Esophagus (tissue), 2 donors: ENCODE results near the gene SLC30A1. TPM values are rescaled to one million over a fixed set of nuclear protein-coding genes. Genes with fewer than 3 reads are reported as not detected.

Experiments used
- H3K27ac ChIP-seq, 2 donors: one replicate each; pipeline ENCODE4 v1.5.1; 2013; ENCODE audit warnings: low read depth in 2 of 2, mild to moderate bottlenecking in 2 of 2, inconsistent platforms in 1 of 2, low read length in 1 of 2, moderate library complexity in 1 of 2
- H3K27me3 ChIP-seq, 2 donors: one replicate each; pipeline ENCODE4 v1.6.1; 2013; ENCODE audit warnings: low read length in 2 of 2, control low read depth in 1 of 2, mild to moderate bottlenecking in 1 of 2; ENCODE audit not compliant: insufficient read depth in 2 of 2, control insufficient read depth in 1 of 2
- H3K36me3 ChIP-seq, 2 donors: one replicate each; pipeline ENCODE4 v1.6.1; 2013; ENCODE audit warnings: low read length in 1 of 2; ENCODE audit not compliant: control insufficient read depth in 2 of 2, insufficient read depth in 2 of 2
- H3K4me1 ChIP-seq, 2 donors: one replicate each; pipeline ENCODE4 v1.6.1; 2013; ENCODE audit warnings: low read length in 1 of 2; ENCODE audit not compliant: control insufficient read depth in 2 of 2, insufficient read depth in 2 of 2
- H3K4me3 ChIP-seq, 2 donors: one replicate each; pipeline ENCODE4 v1.5.1; 2013; ENCODE audit warnings: low read length in 2 of 2, mild to moderate bottlenecking in 2 of 2, low read depth in 1 of 2, moderate library complexity in 1 of 2
- H3K9me3 ChIP-seq, 2 donors: one replicate each; pipeline ENCODE4 v1.6.1; 2013; ENCODE audit warnings: mild to moderate bottlenecking in 2 of 2, low read depth in 1 of 2, low read length in 1 of 2, moderate library complexity in 1 of 2; ENCODE audit not compliant: control insufficient read depth in 2 of 2, insufficient read depth in 1 of 2
- WGBS, 2 donors: extraction: QIAGEN DNeasy Blood & Tissue Kit; methylation state at CpG; one replicate each; pipeline ENCODE4 v1.1.7; 2013; 5-methylcytosine and 5-hydroxymethylcytosine counted together
- polyA plus RNA-seq, 2 donors: library from polyadenylated mRNA; stranded (reverse); fragments of 200-250 nt; gene quantifications; one replicate each; pipeline ENCODE4 v1.2.3, GENCODE V29; 2013
- donor health status: healthy with polysubstance abuse.
- donor health status: Bipolar disorder and iron deficiency.

The SLC30A1 gene
- polyA plus RNA-seq, 2 donors = 2.6 to 3.5 TPM

DNA sequence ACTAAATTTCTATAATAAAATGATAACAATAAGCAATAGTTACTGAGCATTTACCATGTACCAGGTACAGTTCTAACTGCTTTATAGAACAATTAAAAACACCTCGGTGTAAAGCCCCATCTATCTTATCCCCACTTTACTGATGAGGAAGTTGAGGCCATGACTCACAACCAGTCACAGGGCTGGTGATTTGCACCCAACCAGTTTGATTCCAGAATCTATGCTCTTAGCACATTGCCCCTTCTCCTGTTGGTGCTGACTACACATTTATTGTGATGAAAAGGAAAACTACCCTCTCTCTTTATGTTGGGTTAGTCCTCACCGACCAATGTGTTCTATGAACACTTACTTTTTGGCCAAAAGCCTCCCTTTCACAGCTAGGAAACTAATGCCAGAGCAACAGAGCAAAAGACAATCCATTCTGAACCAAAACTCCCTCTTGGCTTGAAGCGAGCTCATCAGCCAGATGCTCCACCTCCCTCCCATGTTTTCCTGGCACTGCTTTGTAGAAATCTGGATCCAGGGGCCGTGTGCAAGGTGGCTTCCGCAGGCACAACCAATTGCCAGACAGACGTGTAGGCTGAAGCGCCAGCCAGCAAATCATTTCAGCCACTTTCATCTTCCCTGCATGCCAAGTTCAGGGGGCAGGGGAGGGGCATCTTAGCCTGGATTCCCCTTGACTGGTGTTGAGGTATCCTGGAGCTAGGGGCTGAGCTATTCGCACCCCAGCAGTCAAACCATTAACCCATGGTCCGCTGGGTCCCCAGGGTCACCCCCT, 32.0 kb upstream of the SLC30A1 start:
- no peak overlapping the region for H3K4me3 ChIP-seq
- H3K9me3 ChIP-seq = no peaks in the 10 kb centered on the region
- H3K27ac ChIP-seq = peak overlapping the region in 1 of 2 donors; percentile 36
- no peaks in the 10 kb centered on the region for H3K27me3 ChIP-seq
- H3K4me1 ChIP-seq = peaks cover 3 to 5% of the 10 kb centered on the region in 2 donors
- no peaks in the 10 kb centered on the region for H3K36me3 ChIP-seq
- 28 to 39% methylated on average over 9 of the region's 9 CpGs for WGBS, 2 donors

DNA sequence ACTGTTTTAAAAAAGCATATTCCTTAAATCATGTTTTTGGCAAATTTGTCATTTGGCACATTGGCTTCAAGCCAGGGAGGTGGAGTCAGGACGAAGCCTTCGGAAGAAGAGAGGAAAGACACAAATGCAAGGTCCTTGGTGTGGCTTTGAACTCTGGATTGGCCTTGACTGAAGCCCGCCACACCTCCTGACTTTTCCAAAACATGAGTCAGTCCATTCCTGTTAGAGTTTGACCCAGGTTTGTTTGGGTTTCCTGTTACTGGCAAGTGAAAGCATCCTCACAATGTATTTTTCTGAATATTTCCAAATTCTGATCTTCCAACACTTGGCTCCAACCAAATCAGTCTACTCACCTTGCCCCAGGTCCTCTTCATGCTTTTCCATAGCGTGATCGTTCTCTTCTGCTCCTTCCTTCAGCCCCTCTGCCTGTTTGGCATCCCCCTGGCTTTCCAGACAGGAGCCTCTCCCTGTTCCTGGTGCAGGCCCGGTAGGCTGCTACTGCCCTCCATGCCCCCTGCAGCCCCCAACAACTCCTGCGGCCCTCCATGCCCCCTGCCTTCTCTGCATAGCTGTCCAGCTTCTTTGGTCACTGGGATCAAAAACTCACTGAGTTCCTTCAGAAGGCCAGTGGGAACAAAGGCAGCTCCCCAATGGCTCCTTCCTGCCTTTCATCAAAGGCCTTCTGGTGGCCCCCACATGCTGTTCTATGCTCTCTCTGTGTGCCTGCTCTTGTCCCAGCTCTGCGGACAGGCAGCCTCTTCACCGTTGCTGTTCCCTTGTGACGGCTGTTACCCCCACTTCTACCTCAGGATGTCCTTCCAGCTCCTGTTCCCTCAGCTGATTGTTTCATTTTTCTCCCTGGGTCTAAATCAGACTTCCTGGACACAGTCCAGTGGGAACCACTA, 30.4 kb upstream of the SLC30A1 start:
- Histone ChIP-seq H3K4me1 (peaks cover 3 to 5% of the 10 kb centered on the region in 2 donors), H3K27me3 (no peaks in the 10 kb centered on the region), H3K36me3 (no peaks in the 10 kb centered on the region), H3K27ac (no peak overlapping the region), H3K9me3 (no peaks in the 10 kb centered on the region), H3K4me3 (no peak overlapping the region)
- 79% methylated on average over 10 of the region's 10 CpGs for WGBS, 2 donors

DNA sequence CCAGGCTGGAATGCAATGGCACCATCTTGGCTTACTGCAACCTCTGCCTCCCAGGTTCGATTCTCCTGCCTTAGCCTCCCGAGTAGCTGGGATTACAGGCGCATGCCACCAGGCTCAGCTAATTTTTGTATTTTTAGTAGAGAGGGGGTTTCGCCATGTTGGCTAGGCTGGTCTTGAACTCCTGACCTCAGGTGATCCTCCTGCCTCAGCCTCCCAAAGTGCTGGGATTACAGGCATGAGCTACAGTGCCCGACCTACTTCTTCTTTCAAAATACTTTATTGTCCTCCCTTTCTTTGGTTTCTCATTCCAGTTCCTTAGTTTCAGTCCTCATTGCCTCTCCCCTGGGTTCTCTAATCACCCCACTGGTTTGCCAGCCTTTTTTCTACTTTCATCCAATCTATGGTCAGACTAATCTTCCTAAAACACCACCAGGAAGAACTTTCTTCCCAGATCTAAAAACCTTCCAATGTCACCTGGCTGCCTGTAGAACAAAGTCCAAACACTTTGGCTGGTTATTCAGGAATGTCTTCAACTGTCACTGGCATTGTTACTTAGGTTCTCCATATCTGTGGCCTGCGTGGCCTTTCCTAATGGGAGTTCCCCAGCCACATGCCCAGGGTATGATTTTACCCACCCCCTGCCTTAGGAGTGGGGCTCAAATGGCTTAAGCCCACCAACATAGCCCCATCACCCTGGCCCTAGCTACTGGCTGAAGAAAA, 29.0 kb upstream of the SLC30A1 start:
- peaks cover 0 to 5% of the 10 kb centered on the region in 2 donors for H3K4me1 ChIP-seq
- H3K36me3 ChIP-seq = no peaks in the 10 kb centered on the region
- 79 to 87% methylated on average over 6 of the region's 6 CpGs for WGBS, 2 donors
- no peaks in the 10 kb centered on the region for H3K27me3 ChIP-seq
- no peak overlapping the region for H3K4me3 ChIP-seq
- no peaks in the 10 kb centered on the region for H3K9me3 ChIP-seq
- H3K27ac ChIP-seq = no peak overlapping the region

DNA sequence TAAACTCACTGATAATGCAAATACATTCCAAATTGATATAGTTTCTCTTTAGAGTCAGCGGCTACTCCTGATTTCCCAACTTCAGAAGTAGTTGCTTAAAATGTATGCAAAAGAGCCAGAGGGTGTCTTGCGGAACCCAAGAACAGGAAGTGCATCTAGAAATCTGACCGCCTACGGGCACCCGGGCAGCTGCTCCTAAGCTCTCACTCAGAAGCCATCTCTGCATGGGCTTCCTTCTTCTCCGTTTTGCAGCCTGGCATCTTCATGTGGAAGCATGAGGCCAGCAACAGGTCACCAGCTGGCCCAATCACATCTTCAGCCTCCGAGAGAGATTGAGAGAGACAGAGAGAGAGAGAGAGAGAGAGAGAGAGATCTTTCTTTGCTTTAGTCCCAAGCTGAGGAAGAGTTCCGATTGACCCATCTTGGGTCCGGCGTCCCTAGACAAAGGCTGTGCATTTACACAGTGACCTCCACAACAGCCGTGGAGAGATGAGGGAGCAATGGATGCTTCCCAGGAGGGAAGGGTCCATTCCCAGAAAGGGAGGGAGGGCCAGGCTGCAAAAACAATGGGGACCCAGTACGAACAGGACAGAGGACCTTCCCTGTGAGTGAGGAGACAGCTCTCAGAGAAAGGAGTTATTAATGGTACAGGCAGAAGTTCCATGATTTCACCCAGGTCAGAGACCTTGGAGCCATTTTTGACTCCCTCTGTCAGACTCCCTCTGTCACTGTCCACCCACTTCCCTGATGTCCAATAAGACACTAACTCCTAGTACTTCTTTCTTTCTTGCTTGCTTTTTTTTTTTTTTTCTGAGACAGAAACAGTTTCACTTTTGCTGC, 28.2 kb upstream of the SLC30A1 start:
- Histone ChIP-seq H3K36me3 (no peaks in the 10 kb centered on the region), H3K4me3 (no peak overlapping the region), H3K27ac (peak overlapping the region in 1 of 2 donors; percentile 44), H3K4me1 (peaks cover 0 to 5% of the 10 kb centered on the region in 2 donors), H3K27me3 (no peaks in the 10 kb centered on the region), H3K9me3 (no peaks in the 10 kb centered on the region)
- 75 to 77% methylated on average over 12 of the region's 12 CpGs for WGBS, 2 donors

DNA sequence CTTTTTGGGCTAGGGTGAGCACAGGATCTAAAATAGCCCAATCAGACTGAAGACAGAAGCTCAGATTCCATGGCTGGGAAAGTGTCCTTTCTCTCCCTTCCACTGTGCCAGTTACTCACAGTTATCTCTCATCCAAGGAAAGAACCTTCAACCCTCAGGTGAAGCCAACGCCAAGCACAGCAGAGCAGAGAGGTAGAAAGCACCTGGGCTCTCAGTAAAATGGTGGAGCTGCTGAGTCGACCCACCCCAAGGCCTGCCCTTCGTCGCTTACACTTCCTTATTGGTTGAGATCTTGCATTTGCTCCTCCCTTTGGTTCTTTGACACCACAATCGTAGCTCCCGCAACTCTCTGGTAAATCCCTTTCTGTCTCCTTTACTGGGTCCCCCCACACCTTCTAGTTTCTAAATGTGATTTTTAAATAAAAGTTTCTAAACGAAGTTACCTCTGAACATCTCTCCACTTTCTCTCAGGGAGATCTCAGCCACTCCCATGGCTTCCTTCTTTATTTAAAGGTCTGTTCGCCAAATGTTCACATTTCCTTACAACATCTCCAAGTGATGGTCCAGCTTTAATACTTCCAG, 27.5 kb upstream of the SLC30A1 start:
- no peak overlapping the region for H3K27ac ChIP-seq

DNA sequence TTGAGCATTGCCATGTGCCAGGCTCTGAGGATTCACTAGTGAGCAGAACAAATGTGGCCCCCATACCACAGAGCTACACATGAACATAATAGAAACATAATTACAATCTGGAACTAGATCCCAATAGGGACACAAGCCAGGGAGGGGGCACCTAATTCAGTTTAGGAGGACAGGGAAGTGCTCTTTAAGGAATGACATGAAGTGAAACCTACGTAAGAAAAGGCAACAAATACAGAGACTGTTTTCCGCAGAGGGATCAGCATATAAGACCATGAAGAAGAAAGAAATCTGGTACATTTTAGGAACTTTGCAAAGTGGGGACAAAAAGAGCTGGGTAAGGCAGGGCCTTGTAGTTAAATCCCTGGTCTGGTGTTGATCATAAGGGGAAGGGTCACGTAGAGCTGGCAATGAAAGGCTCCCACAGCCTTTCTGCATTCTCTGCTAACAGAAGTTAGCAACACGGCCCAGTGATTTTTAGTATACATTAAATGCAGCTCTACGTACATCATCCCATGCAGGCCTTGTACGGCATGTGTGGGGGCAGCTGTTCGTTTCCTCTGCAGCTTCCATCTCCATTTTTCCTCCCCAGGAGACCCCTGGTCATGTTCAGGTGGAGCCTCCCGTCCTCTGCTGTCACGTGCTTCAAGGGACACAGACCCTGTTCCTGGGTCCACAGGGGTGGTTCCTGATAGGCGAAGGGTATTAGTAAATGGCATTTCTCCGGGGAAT, 26.8 kb upstream of the SLC30A1 start:
- no peaks in the 10 kb centered on the region for H3K36me3 ChIP-seq
- no peak overlapping the region for H3K27ac ChIP-seq
- no peak overlapping the region for H3K4me3 ChIP-seq
- no peaks in the 10 kb centered on the region for H3K27me3 ChIP-seq
- H3K4me1 ChIP-seq = no peaks in the 10 kb centered on the region
- 93% methylated on average over 11 of the region's 11 CpGs for WGBS, 2 donors
- H3K9me3 ChIP-seq = no peaks in the 10 kb centered on the region

More for the DNA sequence above, 27.5 kb upstream of the SLC30A1 start:
- peaks cover 0 to 3% of the 10 kb centered on the region in 2 donors for H3K4me1 ChIP-seq
- H3K36me3 ChIP-seq = no peaks in the 10 kb centered on the region
- no peak overlapping the region for H3K4me3 ChIP-seq
- WGBS, 2 donors = 84 to 88% methylated on average over 8 of the region's 8 CpGs
- no peaks in the 10 kb centered on the region for H3K27me3 ChIP-seq
- no peaks in the 10 kb centered on the region for H3K9me3 ChIP-seq

DNA sequence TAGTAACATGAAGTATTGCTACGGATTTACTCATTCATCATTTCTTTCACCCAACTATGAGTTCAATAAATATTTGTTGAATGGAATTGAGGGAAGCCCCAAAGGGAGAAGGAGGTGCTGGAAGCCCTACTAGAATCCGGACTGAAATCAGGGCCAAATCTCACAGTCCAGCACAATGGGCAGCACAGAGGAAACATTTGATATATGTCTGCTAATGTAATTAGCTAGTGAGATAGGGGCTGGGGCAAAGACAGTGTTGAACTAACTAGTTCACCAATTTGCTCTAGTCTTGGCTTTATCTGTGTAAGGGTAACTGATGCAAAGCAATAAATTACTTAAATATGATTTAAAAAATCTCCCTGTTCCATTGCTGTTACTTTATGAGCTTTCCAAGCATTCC, 26.1 kb upstream of the SLC30A1 start:
- H3K36me3 ChIP-seq = no peaks in the 10 kb centered on the region
- 78% methylated on average over 2 of the region's 2 CpGs for WGBS, 2 donors

DNA sequence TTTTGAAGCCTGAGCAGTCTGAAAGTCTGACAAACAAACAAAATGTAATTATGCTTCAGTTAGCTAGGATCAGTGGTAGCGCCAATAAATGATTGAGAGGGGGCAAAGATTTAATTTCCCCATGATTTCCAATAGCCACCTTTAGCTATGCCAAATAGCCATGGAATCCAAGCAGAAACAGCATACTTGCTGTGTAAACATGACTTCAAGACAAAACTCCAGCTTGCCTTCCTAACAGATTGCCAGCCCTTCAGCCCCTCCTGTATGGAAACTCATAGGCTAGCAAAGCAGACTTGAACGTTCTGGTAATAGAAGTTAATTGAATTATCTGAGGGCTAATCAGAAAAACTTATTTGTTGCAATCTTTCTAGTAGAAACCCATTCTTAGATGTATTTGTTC, 25.6 kb upstream of the SLC30A1 start:
- no peak overlapping the region for H3K4me3 ChIP-seq
- H3K4me1 ChIP-seq = no peaks in the 10 kb centered on the region
- WGBS, 2 donors = 81 to 87% methylated on average over 2 of the region's 2 CpGs
- H3K27me3 ChIP-seq = no peaks in the 10 kb centered on the region
- no peaks in the 10 kb centered on the region for H3K9me3 ChIP-seq
- no peaks in the 10 kb centered on the region for H3K36me3 ChIP-seq
- H3K27ac ChIP-seq = no peak overlapping the region

More for the DNA sequence above, 26.1 kb upstream of the SLC30A1 start:
- H3K27ac ChIP-seq = no peak overlapping the region
- no peaks in the 10 kb centered on the region for H3K4me1 ChIP-seq
- no peaks in the 10 kb centered on the region for H3K9me3 ChIP-seq
- H3K27me3 ChIP-seq = no peaks in the 10 kb centered on the region
- no peak overlapping the region for H3K4me3 ChIP-seq
